GM21367 (cell line): ENCODE data around the gene DENND6B.
"Not testable (repeated sequence)": the region's sequence is repeated elsewhere in the genome, so short reads cannot be mapped to it uniquely, and the experiment has no call there.

Experiments
- ATAC-seq: cut with Tn5 transposase; IDR thresholded peaks from one replicate; pipeline ENCODE4 v1.9.1; 2021; ENCODE audit not compliant: unreplicated experiment

Gene DENND6B

GRCh38 chr22:50287731-50288130 lies 39.1 kb downstream of the DENND6B start:
- ATAC-seq, result no peak

GRCh38 chr22:50286701-50287318 lies 40.0 kb downstream of the DENND6B start:
- ATAC-seq, result no peak

DNA sequence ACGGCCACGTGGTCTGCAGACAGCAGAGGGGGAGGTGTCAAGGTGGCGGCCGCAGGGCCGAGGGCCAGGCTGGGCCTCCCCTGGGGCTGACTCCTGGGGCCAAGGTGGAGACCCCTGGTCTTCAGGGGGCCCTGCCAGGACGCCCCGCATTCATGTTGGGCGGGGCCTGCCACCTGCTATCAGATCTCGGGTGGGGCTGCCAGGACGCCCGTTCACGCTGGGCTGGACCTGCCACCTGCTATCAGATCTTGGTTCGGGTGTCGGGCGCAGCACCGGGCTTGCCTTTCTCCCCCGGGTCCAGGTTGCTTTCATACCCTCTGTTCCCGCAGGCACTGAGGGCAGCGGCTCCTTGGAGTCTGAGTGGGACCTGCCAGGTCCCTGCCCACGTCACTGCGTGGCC lies 40.5 kb downstream of the DENND6B start:
- no peak for ATAC-seq

GRCh38 chr22:50285568-50286229 lies 41.1 kb downstream of the DENND6B start:
- ATAC-seq, result no peak

DNA sequence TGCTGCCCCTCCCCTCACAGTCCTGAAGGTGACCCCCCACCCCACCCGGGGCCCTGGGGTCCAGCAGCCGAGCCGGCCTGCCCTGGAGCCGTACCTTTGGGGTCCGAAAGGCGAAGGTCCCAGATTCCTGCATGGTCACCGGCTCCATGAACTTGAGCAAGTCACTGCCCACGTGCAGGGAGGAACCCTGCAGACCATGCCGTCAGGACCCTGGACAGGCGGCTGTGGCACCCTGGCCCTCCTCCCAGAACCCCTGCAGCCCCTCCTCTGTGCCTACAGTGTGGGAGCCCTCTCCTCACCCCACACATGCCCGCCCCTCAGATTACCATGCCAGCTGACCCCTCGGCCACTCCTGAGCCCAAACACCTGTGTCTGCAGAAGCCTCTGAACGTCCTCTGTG lies 42.3 kb downstream of the DENND6B start:
- ATAC-seq, result no peak

GRCh38 chr22:50283821-50284220 lies 43.0 kb downstream of the DENND6B start:
- ATAC-seq, result no peak

GRCh38 chr22:50282361-50283155 lies 44.3 kb downstream of the DENND6B start:
- no peak for ATAC-seq

DNA sequence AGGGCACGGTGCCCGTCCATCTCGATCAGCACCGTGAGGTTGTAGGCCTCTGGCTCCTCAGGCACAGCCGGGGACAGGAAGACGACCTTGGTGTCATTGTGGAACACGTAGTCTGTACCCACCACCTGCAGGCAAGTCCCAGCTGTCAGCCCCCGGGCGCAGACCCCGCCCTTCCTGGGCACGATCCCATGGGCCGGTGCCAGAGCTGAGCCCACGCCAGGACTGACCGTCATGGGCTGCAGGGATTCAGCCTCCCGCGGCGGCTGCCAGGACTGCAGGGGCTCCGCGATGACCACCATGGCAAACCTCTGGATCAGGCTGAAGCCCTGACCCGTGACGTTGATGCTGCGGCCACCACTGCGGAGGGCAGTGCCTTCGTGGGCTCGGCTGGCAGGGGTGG lies 44.9 kb downstream of the DENND6B start:
- ATAC-seq, result no peak

- ATAC-seq, result no peak
Measured at GRCh38 chr22:50281384-50281760, 45.4 kb downstream of the DENND6B start.

GRCh38 chr22:50280708-50281383 lies 46.0 kb downstream of the DENND6B start:
- no peak for ATAC-seq

GRCh38 chr22:50280022-50280707 lies 46.6 kb downstream of the DENND6B start:
- no peak for ATAC-seq

DNA sequence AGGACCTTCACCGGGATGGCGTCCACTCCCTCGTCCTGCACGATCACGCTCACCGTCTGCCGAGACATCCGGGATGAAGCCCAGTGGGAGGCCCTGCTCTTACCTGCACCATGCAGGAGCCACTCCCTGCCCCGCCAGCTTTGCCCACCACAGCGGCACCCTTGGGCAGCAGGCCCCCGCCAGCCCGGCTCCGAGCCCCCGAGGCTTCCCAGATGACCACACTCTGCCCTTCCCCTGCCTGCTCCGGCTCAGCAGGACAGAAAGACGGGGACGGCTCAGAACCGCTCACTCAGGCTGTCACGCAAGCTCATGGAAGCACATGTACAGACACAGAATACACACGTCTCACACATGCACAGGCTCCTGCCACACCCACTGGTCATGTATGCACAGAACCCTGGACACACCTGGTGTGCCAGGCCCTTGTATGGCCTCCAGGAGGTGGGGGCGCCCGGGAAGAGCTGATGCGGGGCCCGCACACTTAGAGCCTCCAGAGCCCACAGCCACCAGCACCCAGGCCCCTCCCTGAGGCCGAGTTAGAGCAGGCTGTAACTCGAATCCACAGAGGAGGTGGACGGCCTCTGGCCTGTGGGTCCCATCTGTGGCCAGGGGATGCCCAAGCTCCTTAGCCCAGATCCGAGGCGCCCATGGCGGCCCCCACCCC lies 47.7 kb downstream of the DENND6B start:
- no peak for ATAC-seq

GRCh38 chr22:50278461-50278860 lies 48.4 kb downstream of the DENND6B start:
- ATAC-seq, result no peak

DNA sequence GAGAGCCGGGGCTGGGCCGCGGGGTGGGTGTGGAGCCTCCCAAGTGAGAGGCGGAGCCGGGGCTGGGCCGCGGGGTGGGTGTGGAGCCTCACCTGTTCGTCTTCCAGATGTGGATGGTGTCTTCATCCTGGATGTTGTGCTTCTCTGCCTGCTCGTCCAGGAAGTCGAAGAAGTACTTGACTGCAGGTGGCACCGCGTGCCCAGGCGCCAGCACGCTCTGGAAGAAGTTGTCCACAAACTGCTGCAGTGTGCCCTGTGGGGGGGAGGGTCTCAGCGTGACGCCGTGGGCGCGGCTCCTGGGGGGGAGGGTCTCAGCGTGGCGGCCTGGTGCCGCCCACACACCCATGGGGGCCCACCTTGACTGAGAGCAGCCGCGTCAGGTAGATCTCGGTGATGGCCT lies 49.1 kb downstream of the DENND6B start:
- ATAC-seq, result no peak

GRCh38 chr22:50276143-50276542 lies 50.7 kb downstream of the DENND6B start:
- no peak for ATAC-seq

GRCh38 chr22:50275181-50276055 lies 51.4 kb downstream of the DENND6B start:
- no peak for ATAC-seq

GRCh38 chr22:50274771-50275170 lies 52.0 kb downstream of the DENND6B start:
- ATAC-seq, result no peak

GRCh38 chr22:50274311-50274710 lies 52.5 kb downstream of the DENND6B start:
- no peak for ATAC-seq

- ATAC-seq, result not testable (repeated sequence)
Measured at GRCh38 chr22:50273781-50274180, 53.0 kb downstream of the DENND6B start.
